SK-MEL-5 (cell line): ENCODE data around the gene DCTN4. TPM values are rescaled to one million over a fixed set of nuclear protein-coding genes. Genes with fewer than 3 reads are reported as not detected.
A peak's percentile ranks its signal among the peaks of the same experiment; 100 is the strongest.

ENCODE experiments used
- DNase-seq: peaks from one replicate; pipeline ENCODE4 v3.0.0-alpha.2; 2016; ENCODE audit warnings: low read depth, low spot score
- in situ Hi-C: cut with HindIII; loops from 2 replicates; pipeline ENCODE4 v1.10.0; 2016; ENCODE audit warnings: low sequenced_read_pairs, high pct_unique_total_duplicates, low pct_unique_long_range_greater_than_20kb
- total RNA-seq: library from RNA; depleted of rRNA; stranded (reverse); fragments of >200 nt; shearing (Covaris generic); gene quantifications from 2 replicates; pipeline ENCODE4 v1.2.3, GENCODE V29; 2014

Gene DCTN4
- total RNA-seq, 1 experiment from 2014 or later, result 43.1 TPM

- no peak for DNase-seq
- in situ Hi-C loops, result no loop called here
Observed at GRCh38 chr5:150692276-150692675, 66.5 kb downstream of the DCTN4 start.

- in situ Hi-C loops, result no loop called here
- no peak for DNase-seq
Observed at GRCh38 chr5:150690760-150691159, 68.1 kb downstream of the DCTN4 start.

GRCh38 chr5:150689120-150689519 is 69.7 kb downstream of the DCTN4 start:
- in situ Hi-C loops, result no loop called here
- no peak for DNase-seq

- in situ Hi-C loops, result no loop called here
- no peak for DNase-seq
Observed at GRCh38 chr5:150676578-150676977, 82.2 kb downstream of the DCTN4 start.

- DNase-seq, result no peak
Observed at GRCh38 chr5:150675069-150675468, 83.7 kb downstream of the DCTN4 start.

GRCh38 chr5:150674341-150674821 is 84.4 kb downstream of the DCTN4 start:
- in situ Hi-C loops, result no loop called here
- no peak for DNase-seq

More at GRCh38 chr5:150675069-150675468, 83.7 kb downstream of the DCTN4 start:
- in situ Hi-C loops, result no loop called here

GRCh38 chr5:150672884-150673275 is 85.9 kb downstream of the DCTN4 start:
- in situ Hi-C loops, result no loop called here
- no peak for DNase-seq

- no peak for DNase-seq
Observed at GRCh38 chr5:150672237-150672883, 86.5 kb downstream of the DCTN4 start.

GRCh38 chr5:150671509-150672236 is 87.1 kb downstream of the DCTN4 start:
- no peak for DNase-seq
- in situ Hi-C loops, result no loop called here

More at GRCh38 chr5:150672237-150672883, 86.5 kb downstream of the DCTN4 start:
- in situ Hi-C loops, result no loop called here

- in situ Hi-C loops, result no loop called here
- no peak for DNase-seq
Observed at GRCh38 chr5:150670948-150671310, 87.9 kb downstream of the DCTN4 start.

GRCh38 chr5:150670275-150670947 is 88.4 kb downstream of the DCTN4 start:
- in situ Hi-C loops, result no loop called here
- DNase-seq, result no peak

GRCh38 chr5:150665044-150665443 is 93.8 kb downstream of the DCTN4 start:
- DNase-seq, result peak; percentile 71
- in situ Hi-C loops, result no loop called here

GRCh38 chr5:150663936-150664335 is 94.9 kb downstream of the DCTN4 start:
- in situ Hi-C loops, result no loop called here
- DNase-seq, result no peak

- no peak for DNase-seq
- in situ Hi-C loops, result no loop called here
Observed at GRCh38 chr5:150662731-150663516, 95.9 kb downstream of the DCTN4 start.

- in situ Hi-C loops, result no loop called here
- no peak for DNase-seq
Observed at GRCh38 chr5:150661821-150662596, 96.8 kb downstream of the DCTN4 start.

GRCh38 chr5:150661086-150661485 is 97.7 kb downstream of the DCTN4 start, which contains the start of gene MYOZ3:
MYOZ3 (plus strand) TSS chr5:150661251; CDS start chr5:150662942, 1,691 bp downstream.
- no peak for DNase-seq
- in situ Hi-C loops, result no loop called here
